HG03095 (cell line): ENCODE results near the gene MCAT.

ENCODE experiments used
- ATAC-seq: cut with Tn5 transposase; IDR thresholded peaks from one replicate; pipeline ENCODE4 v1.9.1; 2021; ENCODE audit warnings: moderate library complexity; ENCODE audit not compliant: unreplicated experiment

The MCAT gene

GRCh38 chr22:43142880-43143562, at the start of gene MCAT:
TSS of gene MCAT (minus strand) at chr22:43143398. CDS start at chr22:43143348, 50 bp downstream.
- peak; percentile 55 for ATAC-seq

- ATAC-seq, result no peak
Measured at GRCh38 chr22:43191831-43192230, 48.6 kb upstream of the MCAT start.

- no peak for ATAC-seq
Measured at GRCh38 chr22:43188829-43189545, 45.8 kb upstream of the MCAT start.

GRCh38 chr22:43187171-43188099, 44.2 kb upstream of the MCAT start:
- peak; percentile 65 for ATAC-seq

GRCh38 chr22:43186272-43187170, 43.3 kb upstream of the MCAT start, which contains the start of gene TTLL12:
TSS of gene TTLL12 (minus strand) at chr22:43187134. CDS start at chr22:43187069, 65 bp downstream.
- peak; percentile 44 for ATAC-seq

- ATAC-seq, result no peak
Measured at GRCh38 chr22:43185860-43186261, 42.7 kb upstream of the MCAT start.

GRCh38 chr22:43183496-43184277, 40.5 kb upstream of the MCAT start:
- ATAC-seq, result no peak

GRCh38 chr22:43182726-43183125, 39.5 kb upstream of the MCAT start:
- ATAC-seq, result no peak

GRCh38 chr22:43182118-43182517, 38.9 kb upstream of the MCAT start:
- no peak for ATAC-seq

- no peak for ATAC-seq
Measured at GRCh38 chr22:43181321-43182076, 38.3 kb upstream of the MCAT start.

- no peak for ATAC-seq
Measured at GRCh38 chr22:43180670-43181069, 37.5 kb upstream of the MCAT start.

GRCh38 chr22:43179911-43180195, 36.7 kb upstream of the MCAT start:
- ATAC-seq, result no peak

GRCh38 chr22:43179146-43179910, 36.1 kb upstream of the MCAT start:
- no peak for ATAC-seq

GRCh38 chr22:43177479-43177878, 34.3 kb upstream of the MCAT start:
- ATAC-seq, result no peak

- ATAC-seq, result no peak
Measured at GRCh38 chr22:43176090-43176489, 32.9 kb upstream of the MCAT start.

- no peak for ATAC-seq
Measured at GRCh38 chr22:43174941-43175531, 31.8 kb upstream of the MCAT start.

- no peak for ATAC-seq
Measured at GRCh38 chr22:43173976-43174720, 30.9 kb upstream of the MCAT start.
